GM12878 (cell line): ENCODE data around the gene GSAP.

ENCODE experiments used
- RAD21 ChIP-seq: IDR thresholded peaks from 2 replicates; pipeline ENCODE4 v1.6.1; 2011; ENCODE audit warnings: mild to moderate bottlenecking, low read depth, low read length, moderate library complexity; ENCODE audit not compliant: insufficient read depth
- SPI1 ChIP-seq: IDR thresholded peaks from 2 replicates; pipeline ENCODE4 v1.6.1; 2011; ENCODE audit warnings: low read depth, mild to moderate bottlenecking, low read length, moderate library complexity, borderline replicate concordance; ENCODE audit not compliant: insufficient read depth

DNA sequence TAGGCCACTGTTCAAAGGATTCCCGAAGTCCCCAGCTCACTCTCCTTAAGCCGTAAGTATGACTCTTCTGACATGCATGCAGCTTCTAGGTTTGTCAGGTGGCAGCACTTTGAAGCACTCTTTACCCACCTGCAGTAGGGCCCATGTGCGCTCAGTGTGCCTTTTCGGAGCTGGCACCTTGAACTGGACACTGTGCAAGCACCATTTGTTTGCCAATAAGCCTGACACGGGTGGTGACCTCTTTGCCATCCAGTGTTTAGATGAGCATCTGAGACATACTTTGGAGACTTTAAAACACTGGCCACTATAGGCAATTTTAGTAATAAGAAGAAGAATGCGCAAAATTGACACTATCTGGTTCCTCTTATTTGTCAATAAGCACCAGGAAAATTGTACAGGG lies 45.7 kb upstream of the GSAP start:
- TF ChIP-seq SPI1 (no peak), RAD21 (no peak)
